Endothelial cell of umbilical vein (primary cell): ENCODE measurements around the gene TMEM63B. TPM values are rescaled to one million over a fixed set of nuclear protein-coding genes. Genes with fewer than 3 reads are reported as not detected.

ENCODE experiments used
- BruUV-seq: library from RNA; stranded (reverse); fragments of 400-500 nt; replicated peaks from 2 replicates; lab custom pipeline; 2021; lab: Mats Ljungman, UMichigan
- CTCF ChIA-PET: fragments of 300-600, 350-600 bp; sonication (Branson Sonifier 250); formaldehyde crosslinking; loops from one replicate; lab custom pipeline; 2021; ENCODE audit warnings: antibody characterized with exemption, inconsistent platforms; lab: Charles Lee
- POLR2A ChIA-PET: fragments of 300-600, 350-600 bp; sonication (Branson Sonifier 250); formaldehyde crosslinking; loops from one replicate; lab custom pipeline; 2021; ENCODE audit warnings: antibody characterized with exemption, inconsistent platforms; lab: Charles Lee
- DNase-seq: peaks from one replicate; pipeline ENCODE4 v3.0.0-alpha.2; 2011; ENCODE audit warnings: low read depth, low spot score
- FAIRE-seq: peaks from 2 replicates; lab custom pipeline; 2011; peaks lifted over from hg19 to GRCh38; lab: Jason Lieb, UNC
- H2AFZ ChIP-seq: 2 replicates; pipeline ENCODE4 v1.6.0; 2012; ENCODE audit warnings: low read depth, low read length, control low read depth, inconsistent platforms
- H3K27ac ChIP-seq: 2 replicates; pipeline ENCODE4 v1.5.1; 2011; ENCODE audit warnings: low read depth, mild to moderate bottlenecking, control low read depth, low read length, moderate library complexity; ENCODE audit not compliant: insufficient read depth
- H3K27me3 ChIP-seq, 2 experiments: 2 replicates each; pipeline versions ENCODE4 v1.6.0 to v1.6.1; 2011; ENCODE audit warnings: low read length in 2 of 2, mixed read lengths in 1 of 2; ENCODE audit not compliant: control insufficient read depth in 2 of 2, insufficient read depth in 2 of 2
- H3K36me3 ChIP-seq, 2 experiments: 2 replicates in 1 of 2; 3 replicates in 1 of 2; pipeline ENCODE4 v1.5.1; 2011; ENCODE audit warnings: low read length in 2 of 2, mild to moderate bottlenecking in 1 of 2, moderate library complexity in 1 of 2; ENCODE audit not compliant: control insufficient read depth in 2 of 2, insufficient read depth in 2 of 2; ENCODE audit errors: extremely low read depth in 1 of 2
- H3K4me1 ChIP-seq: 3 replicates; pipeline ENCODE4 v1.5.1; 2011; ENCODE audit warnings: mild to moderate bottlenecking, low read length; ENCODE audit not compliant: control insufficient read depth, insufficient read depth; ENCODE audit errors: extremely low read depth
- H3K4me2 ChIP-seq: 2 replicates; pipeline ENCODE4 v1.6.1; 2011; ENCODE audit warnings: low read length, control low read depth, mixed read lengths; ENCODE audit not compliant: insufficient read depth
- H3K4me3 ChIP-seq, 3 experiments: fragments of 200-600 bp in 1 of 3; sonication (generic), shearing (Covaris generic) in 1 of 3; replicated peaks in 1 of 3; 2 replicates each; pipeline ENCODE4 v1.5.1; 2011 to 2016; ENCODE audit warnings: control low read depth in 3 of 3, low read length in 3 of 3, mild to moderate bottlenecking in 2 of 3, inconsistent platforms in 1 of 3, low read depth in 1 of 3, moderate library complexity in 1 of 3; ENCODE audit not compliant: insufficient read depth in 1 of 3
- H3K79me2 ChIP-seq: 2 replicates; pipeline ENCODE4 v1.6.0; 2012; ENCODE audit warnings: low read length, inconsistent platforms; ENCODE audit not compliant: control insufficient read depth, insufficient read depth
- H3K9ac ChIP-seq: replicated peaks from 2 replicates; pipeline ENCODE3; 2011; ENCODE audit warnings: low read length, control low read depth; ENCODE audit not compliant: insufficient read depth; ENCODE audit errors: extremely low read depth
- H3K9me1 ChIP-seq: replicated peaks from 3 replicates; pipeline ENCODE4 v1.6.0; 2011; ENCODE audit warnings: mild to moderate bottlenecking, low read length; ENCODE audit not compliant: control insufficient read depth, insufficient read depth; ENCODE audit errors: extremely low read depth
- H3K9me3 ChIP-seq: replicated peaks from 2 replicates; pipeline ENCODE4 v1.5.1; 2012; ENCODE audit warnings: low read length, inconsistent platforms; ENCODE audit not compliant: control insufficient read depth, insufficient read depth
- H4K20me1 ChIP-seq: replicated peaks from 2 replicates; pipeline ENCODE3; 2011; ENCODE audit warnings: mild to moderate bottlenecking, low read length; ENCODE audit not compliant: control insufficient read depth, insufficient read depth; ENCODE audit errors: extremely low read depth
- EZH2 ChIP-seq: IDR thresholded peaks from 2 replicates; pipeline ENCODE4 v1.6.1; 2012; ENCODE audit warnings: borderline replicate concordance, low read depth, mild to moderate bottlenecking, moderate library complexity, low read length, inconsistent platforms; ENCODE audit not compliant: severe bottlenecking
- FOS ChIP-seq: IDR thresholded peaks from 2 replicates; pipeline ENCODE4 v1.6.1; 2011; ENCODE audit warnings: mild to moderate bottlenecking, low read length, moderate library complexity, borderline replicate concordance; ENCODE audit not compliant: insufficient read depth
- GATA2 ChIP-seq: IDR thresholded peaks from 2 replicates; pipeline ENCODE4 v1.7.0; 2011; ENCODE audit warnings: low read depth, mild to moderate bottlenecking, moderate library complexity, mixed read lengths, low read length; ENCODE audit not compliant: insufficient read length, insufficient read depth
- JUN ChIP-seq: IDR thresholded peaks from 2 replicates; pipeline ENCODE4 v1.6.1; 2011; ENCODE audit warnings: borderline replicate concordance, low read depth; ENCODE audit not compliant: insufficient read length, insufficient read depth
- MYC ChIP-seq: IDR thresholded peaks from one replicate; pipeline ENCODE4 v1.6.1; 2011; ENCODE audit warnings: mild to moderate bottlenecking, low read depth, low read length
- POLR2A ChIP-seq: IDR thresholded peaks from 2 replicates; pipeline ENCODE4 v1.6.1; 2012; ENCODE audit warnings: low read depth, mild to moderate bottlenecking, control low read depth, low read length
- POLR2AphosphoS5 ChIP-seq: IDR thresholded peaks from 2 replicates; pipeline ENCODE4 v1.6.1; 2012; ENCODE audit warnings: low read depth, mild to moderate bottlenecking, control low read depth, low read length, moderate library complexity; ENCODE audit not compliant: insufficient read depth
- dilution Hi-C: fragments of 300-500 bp; cut with MboI; formaldehyde crosslinking; loops from one replicate; pipeline ENCODE4 v1.15.0; 2019; ENCODE audit warnings: low sequenced_read_pairs; ENCODE audit not compliant: extremely low pct_ligation_motif_present
- intact Hi-C: fragments of 100-400 bp; cut with micrococcal nuclease; formaldehyde crosslinking; loops from one replicate; pipeline ENCODE4 v1.10.0; 2022
- polyA plus RNA-seq, 4 experiments: library from polyadenylated mRNA; depleted of rRNA in 3 of 4; stranded (reverse) in 3 of 4; unstranded in 1 of 4; fragments of >200 nt; gene quantifications; 2 replicates each; pipeline versions ENCODE4 v1.2.1 to v1.2.3, GENCODE V29; 2011 to 2012; ENCODE audit warnings: missing spikeins in 1 of 4
- total RNA-seq: library from RNA; stranded (reverse); gene quantifications from 2 replicates; pipeline ENCODE4 v1.2.3, GENCODE V29; 2021
- TF ChIP-seq, protein P1 (sequence below): IDR thresholded peaks from 2 replicates; pipeline ENCODE4 v1.6.1; 2011; ENCODE audit not compliant: insufficient read depth, insufficient read length
- TF ChIP-seq, protein P2 (sequence below), 2 donors: IDR thresholded peaks; 1 replicate in 1 of 2; 2 replicates in 1 of 2; pipeline ENCODE4 v1.5.1; 2011; ENCODE audit warnings: low read length in 2 of 2, mild to moderate bottlenecking in 2 of 2, moderate library complexity in 2 of 2, control low read depth in 1 of 2, inconsistent platforms in 1 of 2, low read depth in 1 of 2; ENCODE audit not compliant: insufficient read depth in 1 of 2; ENCODE audit errors: extremely low read depth in 1 of 2

Gene TMEM63B
- total and polyA plus RNA-seq, 2 donors (not counting 3 experiments of a cell fraction or from before 2014, with no cell fraction given), result 49.7 to 56.1 TPM

DNA sequence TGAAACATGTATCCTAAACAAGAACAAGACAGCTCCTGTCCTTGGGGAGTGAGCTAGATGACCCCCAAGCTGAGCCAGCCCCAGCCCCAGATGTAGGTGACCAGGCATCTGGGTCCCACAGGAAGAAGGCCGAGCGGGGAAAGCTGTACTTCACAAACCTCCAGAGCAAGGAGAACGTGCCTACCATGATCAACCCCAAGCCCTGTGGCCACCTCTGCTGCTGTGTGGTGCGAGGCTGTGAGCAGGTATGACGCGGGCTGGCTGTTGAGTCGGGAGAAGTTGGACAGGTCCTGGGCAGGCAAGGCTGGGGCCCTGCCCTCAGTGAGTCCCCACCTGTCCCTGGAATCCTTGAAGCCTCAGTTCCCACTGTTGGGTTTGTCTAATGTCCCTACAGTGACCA is 19.9 kb downstream of the TMEM63B start:
- ChIA-PET CTCF (interaction anchor here (5.0 kb wide), 1 partner anchor 50 kb away, joined by 95 read pairs; no protein-coding TSS in a partner anchor), POLR2A (no interaction called here)
- no TSS peak for BruUV-seq
- Histone ChIP-seq H3K9ac (no peak overlapping the region), H3K4me2 (no peak overlapping the region), H3K9me1 (no peaks in the 10 kb centered on the region), H3K79me2 (no peaks in the 10 kb centered on the region), H4K20me1 (no peaks in the 10 kb centered on the region), H3K9me3 (no peaks in the 10 kb centered on the region), H3K27me3 (no peaks in the 10 kb centered on the region), H3K4me1 (no peaks in the 10 kb centered on the region), H3K27ac (no peak overlapping the region), H3K4me3 (no peak overlapping the region), H2AFZ (no peak overlapping the region), H3K36me3 (peaks cover 5 to 19% of the 10 kb centered on the region in 2 experiments)
- dilution Hi-C loops (no loop called here), intact Hi-C loops (no loop called here)
- FAIRE-seq, result no peak
- TF ChIP-seq, protein P1, sequence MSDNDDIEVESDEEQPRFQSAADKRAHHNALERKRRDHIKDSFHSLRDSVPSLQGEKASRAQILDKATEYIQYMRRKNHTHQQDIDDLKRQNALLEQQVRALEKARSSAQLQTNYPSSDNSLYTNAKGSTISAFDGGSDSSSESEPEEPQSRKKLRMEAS, result no peak
- TF ChIP-seq POLR2AphosphoS5, result no peak
- no peak for TF ChIP-seq MYC
- TF ChIP-seq EZH2, result no peak
- TF ChIP-seq FOS, result no peak
- TF ChIP-seq, protein P2, sequence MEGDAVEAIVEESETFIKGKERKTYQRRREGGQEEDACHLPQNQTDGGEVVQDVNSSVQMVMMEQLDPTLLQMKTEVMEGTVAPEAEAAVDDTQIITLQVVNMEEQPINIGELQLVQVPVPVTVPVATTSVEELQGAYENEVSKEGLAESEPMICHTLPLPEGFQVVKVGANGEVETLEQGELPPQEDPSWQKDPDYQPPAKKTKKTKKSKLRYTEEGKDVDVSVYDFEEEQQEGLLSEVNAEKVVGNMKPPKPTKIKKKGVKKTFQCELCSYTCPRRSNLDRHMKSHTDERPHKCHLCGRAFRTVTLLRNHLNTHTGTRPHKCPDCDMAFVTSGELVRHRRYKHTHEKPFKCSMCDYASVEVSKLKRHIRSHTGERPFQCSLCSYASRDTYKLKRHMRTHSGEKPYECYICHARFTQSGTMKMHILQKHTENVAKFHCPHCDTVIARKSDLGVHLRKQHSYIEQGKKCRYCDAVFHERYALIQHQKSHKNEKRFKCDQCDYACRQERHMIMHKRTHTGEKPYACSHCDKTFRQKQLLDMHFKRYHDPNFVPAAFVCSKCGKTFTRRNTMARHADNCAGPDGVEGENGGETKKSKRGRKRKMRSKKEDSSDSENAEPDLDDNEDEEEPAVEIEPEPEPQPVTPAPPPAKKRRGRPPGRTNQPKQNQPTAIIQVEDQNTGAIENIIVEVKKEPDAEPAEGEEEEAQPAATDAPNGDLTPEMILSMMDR (IDR thresholded peaks at IDR 0.05; ENCODE audit: extremely low read depth in 1 of 2, insufficient read depth in 1 of 2, low read depth in 1 of 2, low read length in 2 of 2), result no peak
- no peak for TF ChIP-seq GATA2
- no peak for TF ChIP-seq JUN
- no peak for TF ChIP-seq POLR2A
- no peak for DNase-seq
